Skeletal muscle cell (primary cell): ENCODE results near the gene SMARCD1.
"Not testable (repeated sequence)": the region's sequence is repeated elsewhere in the genome, so short reads cannot be mapped to it uniquely, and the experiment has no call there.

Experiments used
- DNase-seq: peaks from one replicate; pipeline ENCODE4 v3.0.0-alpha.2; 2010; ENCODE audit warnings: low read depth
- H3K4me3 ChIP-seq: 2 replicates; pipeline ENCODE4 v1.5.1; 2011; ENCODE audit warnings: low read depth, mild to moderate bottlenecking, control low read depth, low read length, moderate library complexity

SMARCD1 gene

DNA sequence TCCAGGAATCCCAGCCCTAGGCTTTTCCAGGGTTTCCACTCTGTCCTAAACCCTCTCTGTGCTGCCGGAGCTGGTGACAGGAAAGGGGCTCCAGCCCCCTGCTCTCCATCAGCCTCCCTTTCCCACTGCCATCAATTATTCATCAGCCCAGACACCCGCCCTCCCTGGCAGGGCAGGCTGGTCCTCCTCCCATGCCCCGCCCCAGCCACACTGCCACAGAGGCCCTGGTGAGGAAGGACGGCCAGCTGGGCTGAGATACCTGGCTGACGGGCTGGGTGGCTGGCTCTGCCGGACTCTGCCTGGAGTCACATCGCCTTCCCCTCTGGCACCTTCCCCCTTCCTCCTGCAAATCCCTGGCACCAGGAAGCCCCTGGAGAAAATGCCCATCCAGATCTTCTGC is 11.9 kb upstream of the SMARCD1 start:
- H3K4me3 ChIP-seq: no peak overlapping the region
- DNase-seq: no peak

DNA sequence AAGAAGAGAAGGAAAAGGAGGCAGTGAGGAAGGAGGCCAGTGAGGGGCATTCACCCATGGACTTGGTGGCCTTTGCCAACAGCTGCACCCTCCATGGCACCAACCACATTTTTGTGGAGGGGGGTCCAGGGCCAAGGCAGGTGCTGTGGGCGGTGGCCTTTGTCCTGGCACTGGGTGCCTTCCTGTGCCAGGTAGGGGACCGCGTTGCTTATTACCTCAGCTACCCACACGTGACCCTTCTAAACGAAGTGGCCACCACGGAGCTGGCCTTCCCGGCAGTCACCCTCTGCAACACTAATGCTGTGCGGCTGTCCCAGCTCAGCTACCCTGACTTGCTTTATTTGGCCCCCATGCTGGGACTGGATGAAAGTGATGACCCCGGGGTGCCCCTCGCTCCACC is 11.4 kb upstream of the SMARCD1 start:
- H3K4me3 ChIP-seq: no peak overlapping the region
- DNase-seq: no peak

DNA sequence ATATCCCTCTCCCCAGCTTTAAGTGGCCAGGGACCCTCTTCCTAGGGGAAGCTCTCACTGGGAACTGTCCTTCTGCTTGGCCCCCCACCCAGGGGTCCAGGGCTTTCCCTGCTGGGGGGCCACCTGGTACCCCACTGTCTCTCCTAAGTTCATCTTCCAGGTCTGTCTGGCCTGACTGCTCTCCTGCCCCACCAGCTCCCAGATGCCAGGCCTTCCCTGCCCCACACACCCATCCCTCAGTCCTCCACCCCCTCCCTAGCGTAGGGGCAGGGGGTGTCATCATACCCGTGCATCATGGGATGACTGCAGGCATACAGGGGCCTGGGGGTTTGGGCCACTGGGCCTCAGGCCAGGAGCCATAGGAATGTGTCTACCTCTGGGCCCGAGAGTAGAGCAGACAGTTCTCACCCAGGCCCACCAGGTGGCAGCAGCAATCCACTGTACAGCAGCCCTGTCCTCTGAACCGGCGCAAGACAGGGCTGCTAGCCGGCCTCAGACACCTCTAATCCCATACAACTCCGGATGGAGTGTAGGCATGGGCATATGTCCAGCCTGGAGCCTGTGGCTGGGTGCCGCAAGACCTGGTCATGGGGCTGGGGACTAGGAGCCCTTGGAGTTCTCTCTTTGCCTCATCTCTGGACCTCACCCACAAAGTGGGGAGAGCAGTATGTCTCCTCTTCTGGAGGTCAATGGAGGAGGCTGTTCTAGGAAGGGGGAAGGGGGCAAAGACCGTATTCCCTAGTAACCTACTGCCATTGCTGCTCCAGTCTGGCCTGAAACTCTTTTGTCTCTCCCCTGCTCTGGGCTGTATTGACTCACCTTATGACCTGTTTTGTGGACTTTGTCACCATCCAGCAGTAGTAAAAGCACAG is 10.0 kb upstream of the SMARCD1 start:
- H3K4me3 ChIP-seq: no peak overlapping the region
- DNase-seq: no peak

DNA sequence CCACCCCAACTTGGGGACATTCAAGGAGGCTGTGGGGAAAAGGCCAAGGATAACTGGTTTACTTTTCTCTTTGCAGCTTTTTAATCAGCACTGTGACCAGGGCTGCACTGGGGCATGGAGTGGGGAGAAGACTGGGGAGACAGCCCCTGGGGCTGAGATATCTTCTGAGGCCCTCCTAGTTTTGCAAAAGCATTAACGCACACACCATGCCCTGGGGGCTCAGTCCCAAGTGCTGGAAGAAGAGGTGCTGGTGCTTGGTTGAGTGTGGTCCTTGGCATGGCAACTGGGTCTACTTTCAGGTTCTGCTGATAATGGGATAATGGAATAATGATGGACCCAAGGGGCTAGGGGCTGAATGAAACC is 9.4 kb upstream of the SMARCD1 start:
- no peak overlapping the region for H3K4me3 ChIP-seq
- DNase-seq: no peak

DNA sequence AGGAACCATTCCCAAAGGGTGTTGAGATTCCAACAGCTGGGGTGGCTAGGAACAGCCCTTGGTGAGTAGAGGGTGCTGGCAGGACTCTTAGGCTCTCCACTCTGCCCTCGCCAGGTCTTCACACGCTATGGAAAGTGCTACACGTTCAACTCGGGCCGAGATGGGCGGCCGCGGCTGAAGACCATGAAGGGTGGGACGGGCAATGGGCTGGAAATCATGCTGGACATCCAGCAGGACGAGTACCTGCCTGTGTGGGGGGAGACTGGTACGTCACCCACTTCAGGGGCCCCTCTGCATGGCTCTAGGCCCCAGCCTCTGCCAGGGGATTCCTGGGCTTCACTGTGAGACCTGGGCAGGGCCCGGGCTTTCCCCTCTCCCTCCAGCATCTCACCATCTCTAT is 8.0 kb upstream of the SMARCD1 start:
- no peak for DNase-seq
- no peak overlapping the region for H3K4me3 ChIP-seq

DNA sequence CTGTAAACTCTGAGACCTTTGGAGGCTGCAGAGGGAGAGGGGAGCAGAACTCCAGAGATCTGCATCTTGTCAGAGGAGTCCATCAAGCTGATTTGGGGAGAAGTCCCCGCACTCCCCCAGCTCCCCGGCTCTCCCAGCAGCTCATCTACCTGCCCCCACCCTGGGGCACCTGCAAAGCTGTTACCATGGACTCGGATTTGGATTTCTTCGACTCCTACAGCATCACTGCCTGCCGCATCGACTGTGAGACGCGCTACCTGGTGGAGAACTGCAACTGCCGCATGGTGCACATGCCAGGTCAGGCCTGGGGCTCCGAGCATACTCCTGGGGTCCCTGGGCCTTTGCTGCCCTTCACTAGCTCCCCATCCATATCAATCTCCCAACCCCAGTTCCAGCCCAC is 6.9 kb upstream of the SMARCD1 start:
- no peak for DNase-seq
- H3K4me3 ChIP-seq: no peak overlapping the region

DNA sequence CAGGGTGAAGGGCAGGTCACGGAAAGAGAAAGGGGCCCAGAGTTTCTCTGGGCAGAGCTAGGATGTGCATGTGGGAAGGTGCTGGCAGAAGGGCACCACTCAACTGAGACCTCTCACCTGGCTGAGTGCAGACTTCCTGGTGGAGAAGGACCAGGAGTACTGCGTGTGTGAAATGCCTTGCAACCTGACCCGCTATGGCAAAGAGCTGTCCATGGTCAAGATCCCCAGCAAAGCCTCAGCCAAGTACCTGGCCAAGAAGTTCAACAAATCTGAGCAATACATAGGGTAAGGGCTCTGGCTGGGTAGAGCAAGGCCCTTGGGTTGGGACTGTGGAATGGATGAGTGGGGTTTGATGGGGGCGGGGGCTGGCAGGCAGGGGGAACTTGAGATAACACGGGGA is 5.4 kb upstream of the SMARCD1 start:
- no peak overlapping the region for H3K4me3 ChIP-seq
- no peak for DNase-seq

DNA sequence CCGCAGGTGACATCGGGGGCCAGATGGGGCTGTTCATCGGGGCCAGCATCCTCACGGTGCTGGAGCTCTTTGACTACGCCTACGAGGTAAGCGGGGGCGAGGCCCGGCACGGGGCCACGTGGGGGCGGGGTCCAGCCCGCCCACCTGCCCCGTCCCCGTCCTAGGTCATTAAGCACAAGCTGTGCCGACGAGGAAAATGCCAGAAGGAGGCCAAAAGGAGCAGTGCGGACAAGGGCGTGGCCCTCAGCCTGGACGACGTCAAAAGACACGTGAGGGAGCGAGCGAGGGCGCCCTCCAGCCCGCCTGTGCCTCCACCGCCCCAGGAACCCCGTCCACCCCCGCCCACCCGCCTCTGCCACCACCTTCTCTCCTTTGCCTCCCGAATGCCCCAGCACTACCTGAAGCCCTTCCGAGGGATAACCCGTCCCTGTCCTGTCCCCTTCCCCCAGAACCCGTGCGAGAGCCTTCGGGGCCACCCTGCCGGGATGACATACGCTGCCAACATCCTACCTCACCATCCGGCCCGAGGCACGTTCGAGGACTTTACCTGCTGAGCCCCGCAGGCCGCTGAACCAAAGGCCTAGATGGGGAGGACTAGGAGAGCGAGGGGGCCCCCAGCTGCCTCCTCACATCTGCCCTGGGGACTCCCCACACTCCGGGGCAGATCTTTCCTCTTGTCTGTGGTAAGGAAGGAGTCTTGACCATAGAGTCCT is 3.9 kb upstream of the SMARCD1 start:
- DNase-seq: no peak
- H3K4me3 ChIP-seq: no peak overlapping the region

DNA sequence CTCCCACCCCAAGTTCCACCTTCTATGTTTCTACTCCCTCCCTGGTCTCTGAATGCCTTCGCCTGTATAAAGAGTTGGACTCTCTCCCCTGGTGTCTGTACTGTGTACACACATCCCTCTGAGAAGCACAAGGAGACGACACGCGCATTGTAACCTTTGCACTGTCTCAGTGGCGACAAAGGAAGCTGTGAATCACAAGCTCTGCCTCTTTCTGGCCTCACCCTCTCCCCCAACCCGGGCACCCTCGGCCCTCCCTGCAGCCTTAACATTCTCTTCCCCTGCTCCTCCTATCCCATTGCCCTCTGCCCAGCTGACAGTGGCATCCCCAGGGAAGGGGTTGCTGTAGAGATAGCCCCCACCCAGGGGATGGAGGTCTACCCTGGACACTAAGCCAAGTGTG is 2.5 kb upstream of the SMARCD1 start:
- no peak overlapping the region for H3K4me3 ChIP-seq
- no peak for DNase-seq

DNA sequence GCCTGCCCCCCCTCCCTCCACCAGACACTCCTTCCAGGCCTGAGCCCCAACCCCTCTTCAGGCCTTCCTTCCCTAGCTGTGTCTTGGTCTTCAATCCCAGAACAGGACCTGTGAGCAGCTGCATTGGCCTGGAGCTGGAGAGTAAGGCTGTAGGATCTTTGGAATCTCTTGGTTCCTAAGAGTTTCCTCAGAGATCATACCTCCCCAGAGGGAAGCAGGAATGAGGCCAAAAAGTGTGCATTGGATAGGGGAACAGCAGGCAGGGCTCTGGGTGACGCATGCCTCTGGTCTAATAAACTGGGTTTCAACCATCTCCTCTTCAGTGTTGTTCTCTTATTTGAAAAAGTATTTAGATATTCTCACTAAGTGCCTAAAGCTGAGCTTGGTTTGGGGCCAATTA is 1.8 kb upstream of the SMARCD1 start:
- H3K4me3 ChIP-seq: no peak overlapping the region
- DNase-seq: no peak

DNA sequence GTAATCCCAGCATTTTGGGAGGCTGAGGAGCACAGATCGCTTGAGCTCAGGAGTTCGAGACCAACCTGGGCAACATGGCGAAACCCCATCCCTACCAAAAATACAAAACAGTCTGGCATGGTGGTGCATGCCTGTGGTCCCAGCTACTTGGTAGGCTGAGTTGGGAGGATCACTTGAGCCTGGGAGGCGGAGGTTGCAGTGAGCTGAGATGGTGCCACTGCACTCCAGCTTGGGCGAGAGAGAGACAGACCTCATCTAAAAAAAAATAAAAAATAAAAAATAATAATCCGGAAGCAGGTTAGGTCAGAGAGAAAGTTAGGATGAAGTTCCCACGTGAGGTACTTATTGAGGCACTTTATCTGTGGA is 750 bp upstream of the SMARCD1 start:
- DNase-seq: not testable (repeated sequence)
- H3K4me3 ChIP-seq: peak overlapping the region; percentile 80

DNA sequence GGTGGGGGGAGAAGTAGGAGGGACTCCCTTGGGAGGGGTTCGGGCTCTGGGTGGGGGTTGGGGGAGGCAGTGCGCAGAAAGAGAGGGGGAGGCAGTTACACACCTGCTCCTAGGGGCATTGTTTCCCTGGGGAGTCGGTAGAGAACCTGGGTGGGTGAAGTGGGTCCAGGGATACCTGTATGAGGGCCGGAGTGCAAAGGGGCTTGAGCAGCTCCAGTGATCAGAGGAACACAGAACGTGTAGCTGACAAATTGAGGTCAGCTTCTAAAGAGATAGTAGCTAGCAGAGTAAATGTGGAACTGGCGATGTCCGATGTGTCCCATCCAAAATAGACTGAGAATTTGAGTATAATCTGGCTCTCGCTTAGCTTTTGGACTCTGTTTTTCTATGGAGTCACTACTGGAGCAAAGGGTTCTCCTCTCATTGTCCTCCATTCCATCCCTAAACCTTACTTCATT is 502 bp downstream of the SMARCD1 start:
- no peak for DNase-seq
- peak overlapping the region; percentile 80 for H3K4me3 ChIP-seq

DNA sequence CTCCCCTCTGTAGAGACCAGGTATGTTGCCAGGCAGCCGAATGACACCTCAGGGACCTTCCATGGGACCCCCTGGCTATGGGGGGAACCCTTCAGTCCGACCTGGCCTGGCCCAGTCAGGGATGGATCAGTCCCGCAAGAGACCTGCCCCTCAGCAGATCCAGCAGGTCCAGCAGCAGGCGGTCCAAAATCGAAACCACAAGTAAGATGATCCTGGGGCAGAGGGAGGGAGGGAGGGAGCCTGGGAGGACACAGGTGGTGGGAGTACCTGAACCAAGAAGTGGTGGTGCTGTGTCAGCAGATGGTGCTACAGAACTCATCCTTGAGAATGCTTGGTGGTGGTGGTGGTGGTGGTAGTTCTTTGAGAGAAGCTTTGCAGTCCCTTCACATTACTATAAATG is 1.0 kb downstream of the SMARCD1 start:
- DNase-seq: no peak
- H3K4me3 ChIP-seq: peak overlapping the region; percentile 80

DNA sequence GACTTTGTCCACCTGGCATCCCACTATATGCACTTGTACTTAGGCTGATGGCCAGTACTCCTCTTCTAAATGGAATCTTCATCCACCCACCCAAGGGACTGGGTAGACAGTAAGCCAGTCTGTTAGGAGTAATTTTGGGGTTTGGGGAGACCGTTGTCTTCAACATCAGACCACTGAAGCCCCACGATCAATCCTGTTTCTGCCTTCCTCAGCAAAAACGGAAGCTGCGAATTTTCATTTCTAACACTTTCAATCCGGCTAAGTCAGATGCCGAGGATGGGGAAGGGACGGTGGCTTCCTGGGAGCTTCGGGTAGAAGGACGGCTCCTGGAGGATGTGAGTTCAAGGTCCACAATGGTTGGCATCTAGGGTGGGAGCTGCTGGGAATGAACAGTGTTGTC is 2.0 kb downstream of the SMARCD1 start:
- no peak for DNase-seq
- H3K4me3 ChIP-seq: no peak overlapping the region

DNA sequence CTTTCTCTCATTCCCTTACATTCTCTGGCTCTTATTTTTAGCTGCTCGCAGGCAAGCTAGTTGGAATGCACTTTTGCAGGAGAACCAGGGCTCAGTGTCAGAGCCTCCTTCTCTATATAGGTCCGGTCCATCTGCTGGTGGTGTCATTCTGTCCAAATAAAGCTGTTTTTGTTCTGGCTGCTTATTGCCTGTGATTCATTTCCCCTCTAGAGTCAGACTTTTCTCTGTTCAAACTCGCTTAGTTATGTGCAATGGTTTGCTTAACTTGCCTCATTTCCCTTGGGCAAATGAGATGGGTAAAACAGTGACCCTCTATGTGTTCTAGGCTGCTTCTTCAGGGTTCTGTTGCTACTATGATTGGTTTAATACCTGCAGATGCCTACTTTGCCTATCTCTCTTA is 2.9 kb downstream of the SMARCD1 start:
- DNase-seq: peak; percentile 61
- no peak overlapping the region for H3K4me3 ChIP-seq

DNA sequence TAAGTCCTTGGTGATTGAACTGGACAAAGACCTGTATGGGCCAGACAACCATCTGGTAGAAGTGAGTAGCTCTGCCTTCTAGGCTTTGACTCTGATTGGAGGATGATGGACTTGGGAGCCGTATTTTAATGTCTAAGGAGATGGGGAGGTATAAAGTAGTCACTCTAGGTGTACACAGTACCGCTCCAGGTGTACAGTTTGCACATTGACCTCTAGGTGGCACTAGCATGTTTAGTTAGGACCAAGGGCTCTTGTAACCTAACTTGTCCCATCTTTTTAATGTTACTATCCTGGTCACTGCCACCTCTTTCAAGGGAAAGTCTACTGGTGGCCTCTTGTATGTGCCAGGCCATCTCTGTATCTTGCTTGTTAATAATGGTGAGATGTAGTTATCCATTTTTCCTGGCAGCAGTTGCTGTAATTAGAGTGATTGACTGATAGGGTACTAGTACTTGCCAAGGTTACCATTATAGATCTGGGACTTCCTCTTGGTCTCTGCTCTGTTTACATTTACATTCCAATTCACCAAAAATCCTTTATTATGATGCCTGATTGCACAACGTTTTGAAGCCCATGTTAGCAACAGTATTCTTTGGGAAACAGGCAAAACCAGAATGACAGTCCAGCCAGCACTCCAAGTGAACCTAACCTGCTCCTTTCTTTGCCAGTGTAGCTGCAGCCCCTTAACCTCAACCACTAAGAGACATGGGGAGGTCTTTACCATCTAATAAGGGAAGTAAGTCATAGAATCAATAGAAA is 3.6 kb downstream of the SMARCD1 start:
- H3K4me3 ChIP-seq: no peak overlapping the region

DNA sequence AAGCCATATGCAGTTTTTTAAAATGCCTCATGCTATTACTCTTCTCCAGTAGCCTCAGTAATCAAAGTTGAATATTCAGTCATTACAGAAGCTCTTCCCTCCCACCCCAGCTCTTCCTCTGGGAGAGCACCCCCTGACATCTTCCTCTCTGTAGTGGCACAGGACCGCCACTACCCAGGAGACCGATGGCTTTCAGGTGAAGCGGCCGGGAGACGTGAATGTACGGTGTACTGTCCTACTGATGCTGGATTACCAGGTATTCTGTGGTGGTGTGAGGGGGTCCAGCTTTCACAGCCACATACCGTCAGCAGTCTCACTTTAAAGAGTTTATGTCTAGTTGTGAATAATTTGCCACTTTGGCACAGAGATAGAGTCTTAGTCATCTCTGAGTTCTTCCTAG is 4.6 kb downstream of the SMARCD1 start:
- H3K4me3 ChIP-seq: no peak overlapping the region

More for the DNA sequence above, 3.6 kb downstream of the SMARCD1 start:
- DNase-seq: no peak

DNA sequence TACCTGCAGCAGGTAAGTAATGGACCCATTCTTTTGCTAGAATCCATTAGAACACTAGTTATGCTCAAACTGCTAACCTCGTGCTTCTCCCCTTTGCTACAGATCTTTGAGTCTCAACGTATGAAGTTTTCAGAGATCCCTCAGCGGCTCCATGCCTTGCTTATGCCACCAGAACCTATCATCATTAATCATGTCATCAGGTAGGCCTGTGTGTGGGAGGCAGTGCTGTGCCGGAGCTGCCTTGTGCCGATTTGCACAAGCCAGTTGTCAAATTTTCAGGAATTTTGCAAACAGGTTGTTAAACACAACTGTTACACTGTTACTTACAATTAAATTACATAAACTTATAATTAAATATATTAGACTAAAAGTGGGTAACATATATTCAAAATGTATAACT is 5.2 kb downstream of the SMARCD1 start:
- DNase-seq: no peak
- no peak overlapping the region for H3K4me3 ChIP-seq

More for the DNA sequence above, 4.6 kb downstream of the SMARCD1 start:
- DNase-seq: no peak

DNA sequence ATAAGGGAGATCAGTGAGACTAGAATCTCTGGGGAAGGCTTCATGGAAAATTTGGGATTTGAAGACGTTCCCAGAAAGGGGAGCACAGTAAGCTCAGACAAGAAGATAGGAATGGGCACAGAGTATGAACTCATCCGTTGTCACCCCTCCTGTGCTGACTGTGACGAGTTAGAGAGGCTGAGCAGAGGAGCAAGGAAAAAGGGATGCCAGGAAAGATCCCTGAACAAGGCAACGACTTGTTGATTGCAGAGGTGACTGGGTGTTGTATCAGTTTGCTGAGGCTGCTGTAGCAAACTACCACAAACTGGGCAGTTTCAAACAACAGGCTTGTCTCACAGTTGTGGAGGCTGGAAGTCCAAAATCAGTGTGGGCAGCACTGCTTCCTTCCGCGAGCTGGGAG is 12.8 kb downstream of the SMARCD1 start:
- no peak overlapping the region for H3K4me3 ChIP-seq

DNA sequence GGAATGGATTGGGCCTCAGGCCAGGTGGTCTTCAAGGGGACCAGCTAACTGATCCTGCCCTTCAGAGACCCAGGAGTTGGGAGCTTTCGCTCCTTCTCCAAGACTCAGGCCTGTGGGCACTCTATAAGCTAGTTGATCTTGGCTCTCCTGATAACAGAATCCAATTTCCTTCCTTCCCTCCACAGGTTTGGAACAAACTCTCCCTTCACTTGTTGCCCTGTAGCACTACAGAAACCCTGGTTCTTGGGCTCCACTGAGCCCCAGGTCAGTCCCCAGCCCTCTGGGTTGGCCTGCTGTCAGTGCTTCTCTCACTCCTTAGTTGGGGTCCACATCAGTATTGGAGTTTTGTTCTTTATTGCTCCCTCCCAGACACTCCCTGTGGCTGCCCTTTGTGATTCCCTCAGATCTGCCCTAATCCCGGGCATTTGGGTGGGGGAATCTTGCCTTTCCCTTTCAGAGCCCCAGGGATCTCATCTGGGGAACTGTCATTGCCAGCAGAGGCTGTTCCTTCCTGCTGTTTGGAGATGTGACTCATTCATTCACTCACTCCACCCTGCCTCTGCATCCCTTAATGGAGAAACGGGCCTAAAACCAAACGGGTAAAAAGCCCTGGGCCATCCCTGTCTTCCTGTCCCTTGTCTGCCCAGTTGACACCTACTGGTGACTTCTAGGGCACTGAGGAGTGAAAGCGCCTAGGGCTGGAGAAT is 14.3 kb downstream of the SMARCD1 start:
- no peak for DNase-seq
- no peak overlapping the region for H3K4me3 ChIP-seq

More for the DNA sequence above, 12.8 kb downstream of the SMARCD1 start:
- no peak for DNase-seq
